OCI-LY1 (cell line): ENCODE data around the gene UBE2D1.

Experiments
- H2AFZ ChIP-seq: fragments of 200-600 bp; sonication (generic), shearing (Covaris generic); 2 replicates; pipeline ENCODE4 v1.6.0; 2014; ENCODE audit warnings: antibody characterized with exemption, mild to moderate bottlenecking, low read length
- H3F3A ChIP-seq: fragments of 200-600 bp; sonication (generic), shearing (Covaris generic); 2 replicates; pipeline ENCODE4 v1.6.0; 2014; ENCODE audit warnings: mild to moderate bottlenecking, antibody characterized with exemption, low read length, moderate library complexity; ENCODE audit not compliant: insufficient read depth
- H3K27ac ChIP-seq: fragments of 200-600 bp; sonication (generic); 2 replicates; pipeline ENCODE4 v1.5.1; 2014; ENCODE audit warnings: low read length, mixed run types, mild to moderate bottlenecking, low read depth; ENCODE audit not compliant: poor library complexity, severe bottlenecking
- H3K27me3 ChIP-seq: fragments of 200-600 bp; sonication (generic); 2 replicates; pipeline ENCODE4 v1.6.0; 2014; ENCODE audit warnings: antibody characterized with exemption, mild to moderate bottlenecking, low read length, moderate library complexity; ENCODE audit not compliant: insufficient read depth
- H3K36me3 ChIP-seq: fragments of 200-600 bp; sonication (generic); 2 replicates; pipeline ENCODE4 v1.6.1; 2014; ENCODE audit warnings: mild to moderate bottlenecking, antibody characterized with exemption, low read length, moderate library complexity, mixed read lengths; ENCODE audit not compliant: insufficient read depth
- H3K4me1 ChIP-seq: fragments of 200-600 bp; sonication (generic); 2 replicates; pipeline ENCODE4 v1.5.1; 2014; ENCODE audit warnings: mild to moderate bottlenecking, low read length, moderate library complexity; ENCODE audit not compliant: insufficient read depth, severe bottlenecking
- H3K4me2 ChIP-seq: fragments of 200-600 bp; sonication (generic), shearing (Covaris generic); 2 replicates; pipeline ENCODE4 v1.6.1; 2014; ENCODE audit warnings: low read length
- H3K4me3 ChIP-seq: fragments of 200-600 bp; sonication (generic); 2 replicates; pipeline ENCODE4 v1.5.1; 2014; ENCODE audit warnings: low read length, low read depth, mild to moderate bottlenecking, mixed read lengths; ENCODE audit not compliant: poor library complexity, severe bottlenecking
- H3K79me2 ChIP-seq: fragments of 200-600 bp; shearing (Covaris generic); 2 replicates; pipeline ENCODE4 v1.6.1; 2016; ENCODE audit warnings: mixed run types, low read length, mixed read lengths; ENCODE audit not compliant: insufficient read depth
- H3K9ac ChIP-seq: fragments of 200-600 bp; sonication (generic), shearing (Covaris generic); 2 replicates; pipeline ENCODE4 v1.6.1; 2014; ENCODE audit warnings: mild to moderate bottlenecking, low read length, mixed read lengths
- H3K9me2 ChIP-seq: fragments of 200-600 bp; sonication (generic), shearing (Covaris generic); 2 replicates; pipeline ENCODE4 v1.6.1; 2014; ENCODE audit warnings: low read depth, mild to moderate bottlenecking, low read length, mixed read lengths
- H3K9me3 ChIP-seq: fragments of 200-600 bp; shearing (Covaris generic); 2 replicates; pipeline ENCODE4 v1.6.1; 2014; ENCODE audit warnings: low read length, mixed read lengths
- H4K20me1 ChIP-seq: fragments of 200-600 bp; sonication (generic), shearing (Covaris generic); 2 replicates; pipeline ENCODE4 v1.6.0; 2016; ENCODE audit warnings: mild to moderate bottlenecking, low read length; ENCODE audit not compliant: insufficient read depth
- CTCF ChIP-seq: fragments of 200-600 bp; sonication (generic), shearing (Covaris generic); IDR thresholded peaks from 2 replicates; pipeline ENCODE4 v1.5.1; 2017; ENCODE audit warnings: mild to moderate bottlenecking, antibody characterized with exemption, low read length, moderate library complexity, mixed read lengths
- EZH2 ChIP-seq: fragments of 200-600 bp; sonication (generic), shearing (Covaris generic); IDR thresholded peaks from 2 replicates; pipeline ENCODE4 v1.8.0; 2017; ENCODE audit warnings: borderline replicate concordance, mixed run types, mild to moderate bottlenecking, antibody characterized with exemption, low read length, moderate library complexity, mixed read lengths

The UBE2D1 gene

GRCh38 chr10:58347967-58348366, 13.2 kb downstream of the UBE2D1 start:
- no peaks in the 10 kb centered on the region for H3F3A ChIP-seq
- no peak overlapping the region for H3K9ac ChIP-seq
- no peaks in the 10 kb centered on the region for H3K9me3 ChIP-seq
- H3K27ac ChIP-seq, result no peak overlapping the region
- H3K79me2 ChIP-seq, result peaks cover 3% of the 10 kb centered on the region; the same call in 1 of the 2 replicates
- H3K4me3 ChIP-seq, result no peak overlapping the region
- H3K9me2 ChIP-seq, result no peaks in the 10 kb centered on the region
- no peaks in the 10 kb centered on the region for H3K27me3 ChIP-seq
- no peak overlapping the region for H2AFZ ChIP-seq
- no peak for TF ChIP-seq CTCF
- no peak for TF ChIP-seq EZH2
- no peak overlapping the region for H3K4me2 ChIP-seq
- H3K36me3 ChIP-seq, result no peaks in the 10 kb centered on the region
- no peaks in the 10 kb centered on the region for H4K20me1 ChIP-seq
- no peaks in the 10 kb centered on the region for H3K4me1 ChIP-seq

GRCh38 chr10:58348571-58349033, 13.8 kb downstream of the UBE2D1 start:
- no peak overlapping the region for H3K4me3 ChIP-seq
- H3K27ac ChIP-seq, result no peak overlapping the region
- H3K9ac ChIP-seq, result no peak overlapping the region
- H3K27me3 ChIP-seq, result no peaks in the 10 kb centered on the region
- peaks cover 4% of the 10 kb centered on the region; the same call in 1 of the 2 replicates for H3K79me2 ChIP-seq
- H3F3A ChIP-seq, result no peaks in the 10 kb centered on the region
- no peak overlapping the region for H2AFZ ChIP-seq
- H3K4me2 ChIP-seq, result no peak overlapping the region
- no peaks in the 10 kb centered on the region for H4K20me1 ChIP-seq
- H3K4me1 ChIP-seq, result no peaks in the 10 kb centered on the region
- TF ChIP-seq CTCF (no peak), EZH2 (no peak)
- no peaks in the 10 kb centered on the region for H3K36me3 ChIP-seq
- no peaks in the 10 kb centered on the region for H3K9me2 ChIP-seq
- no peaks in the 10 kb centered on the region for H3K9me3 ChIP-seq

- Histone ChIP-seq H3K27me3 (no peaks in the 10 kb centered on the region), H3K4me3 (no peak overlapping the region), H3K27ac (no peak overlapping the region), H3K79me2 (peaks cover 7% of the 10 kb centered on the region), H2AFZ (no peak overlapping the region), H3F3A (no peaks in the 10 kb centered on the region), H4K20me1 (no peaks in the 10 kb centered on the region), H3K4me1 (no peaks in the 10 kb centered on the region), H3K9ac (no peak overlapping the region), H3K4me2 (no peak overlapping the region), H3K9me3 (no peaks in the 10 kb centered on the region), H3K36me3 (no peaks in the 10 kb centered on the region), H3K9me2 (no peaks in the 10 kb centered on the region)
- TF ChIP-seq CTCF, result no peak
- no peak for TF ChIP-seq EZH2
Measured at GRCh38 chr10:58350023-58350422, 15.2 kb downstream of the UBE2D1 start.
